ENCODE measurements around the gene PCOLCE2.
"Not testable (repeated sequence)": the region's sequence is repeated elsewhere in the genome, so short reads cannot be mapped to it uniquely, and the experiment has no call there.

The PCOLCE2 gene

GRCh38 chr3:142886021-142886420 lies 2.9 kb downstream of the PCOLCE2 start:
- Histone ChIP-seq H3K9me3 (ENCODE audit: control insufficient read depth, insufficient read depth, low read depth, low read length) (no peaks in the 10 kb centered on the region), H3K4me1 (ENCODE audit: control insufficient read depth, insufficient read depth, low read length) (peaks cover 13% of the 10 kb centered on the region; the same call in 1 of the 2 replicates), H3K36me3 (ENCODE audit: control insufficient read depth, insufficient read depth, low read length) (no peaks in the 10 kb centered on the region), H3K9ac (ENCODE audit: low read length) (no peak overlapping the region), H3K27me3 (ENCODE audit: control insufficient read depth, insufficient read depth, low read length) (peaks cover 13% of the 10 kb centered on the region), H3K4me3 (ENCODE audit: low read depth, low read length) (no peak overlapping the region), H3K27ac (ENCODE audit: low read depth, low read length) (no peak overlapping the region)

- no peak overlapping the region for H3K9ac ChIP-seq (ENCODE audit: low read length)
- H3K4me1 ChIP-seq (ENCODE audit: control insufficient read depth, insufficient read depth, low read length), result peaks cover 13% of the 10 kb centered on the region; the same call in 1 of the 2 replicates
- peaks cover 6% of the 10 kb centered on the region for H3K27me3 ChIP-seq (ENCODE audit: control insufficient read depth, insufficient read depth, low read length)
Observed at GRCh38 chr3:142884531-142884930, 4.4 kb downstream of the PCOLCE2 start.

GRCh38 chr3:142883534-142883933 lies 5.3 kb downstream of the PCOLCE2 start:
- H3K27me3 ChIP-seq (ENCODE audit: control insufficient read depth, insufficient read depth, low read length); H3K9me3 ChIP-seq (ENCODE audit: control insufficient read depth, insufficient read depth, low read depth, low read length); H3K36me3 ChIP-seq (ENCODE audit: control insufficient read depth, insufficient read depth, low read length); H3K4me3 ChIP-seq (ENCODE audit: low read depth, low read length); H3K27ac ChIP-seq (ENCODE audit: low read depth, low read length); H3K9ac ChIP-seq (ENCODE audit: low read length): not testable (repeated sequence)
- H3K4me1 ChIP-seq (ENCODE audit: control insufficient read depth, insufficient read depth, low read length), result peaks cover 13% of the 10 kb centered on the region; the same call in 1 of the 2 replicates

More at GRCh38 chr3:142884531-142884930, 4.4 kb downstream of the PCOLCE2 start:
- H3K9me3 ChIP-seq (ENCODE audit: control insufficient read depth, insufficient read depth, low read depth, low read length), result no peaks in the 10 kb centered on the region
- H3K27ac ChIP-seq (ENCODE audit: low read depth, low read length), result no peak overlapping the region
- no peaks in the 10 kb centered on the region for H3K36me3 ChIP-seq (ENCODE audit: control insufficient read depth, insufficient read depth, low read length)
- H3K4me3 ChIP-seq (ENCODE audit: low read depth, low read length), result no peak overlapping the region

GRCh38 chr3:142881445-142882224 lies 7.2 kb downstream of the PCOLCE2 start:
- Histone ChIP-seq H3K9me3 (ENCODE audit: control insufficient read depth, insufficient read depth, low read depth, low read length) (no peaks in the 10 kb centered on the region), H3K9ac (ENCODE audit: low read length) (no peak overlapping the region), H3K27ac (ENCODE audit: low read depth, low read length) (no peak overlapping the region), H3K4me1 (ENCODE audit: control insufficient read depth, insufficient read depth, low read length) (no peaks in the 10 kb centered on the region), H3K27me3 (ENCODE audit: control insufficient read depth, insufficient read depth, low read length) (no peaks in the 10 kb centered on the region), H3K4me3 (ENCODE audit: low read depth, low read length) (no peak overlapping the region), H3K36me3 (ENCODE audit: control insufficient read depth, insufficient read depth, low read length) (no peaks in the 10 kb centered on the region)

- no peaks in the 10 kb centered on the region for H3K36me3 ChIP-seq (ENCODE audit: control insufficient read depth, insufficient read depth, low read length)
- no peak overlapping the region for H3K27ac ChIP-seq (ENCODE audit: low read depth, low read length)
- H3K27me3 ChIP-seq (ENCODE audit: control insufficient read depth, insufficient read depth, low read length), result no peaks in the 10 kb centered on the region
- H3K4me3 ChIP-seq (ENCODE audit: low read depth, low read length), result no peak overlapping the region
- no peaks in the 10 kb centered on the region for H3K4me1 ChIP-seq (ENCODE audit: control insufficient read depth, insufficient read depth, low read length)
- no peak overlapping the region for H3K9ac ChIP-seq (ENCODE audit: low read length)
- no peaks in the 10 kb centered on the region for H3K9me3 ChIP-seq (ENCODE audit: control insufficient read depth, insufficient read depth, low read depth, low read length)
Observed at GRCh38 chr3:142878649-142879300, 10.1 kb downstream of the PCOLCE2 start.

- Histone ChIP-seq H3K27ac (ENCODE audit: low read depth, low read length) (no peak overlapping the region), H3K36me3 (ENCODE audit: control insufficient read depth, insufficient read depth, low read length) (no peaks in the 10 kb centered on the region), H3K4me1 (ENCODE audit: control insufficient read depth, insufficient read depth, low read length) (no peaks in the 10 kb centered on the region), H3K9ac (ENCODE audit: low read length) (no peak overlapping the region), H3K9me3 (ENCODE audit: control insufficient read depth, insufficient read depth, low read depth, low read length) (no peaks in the 10 kb centered on the region), H3K4me3 (ENCODE audit: low read depth, low read length) (no peak overlapping the region), H3K27me3 (ENCODE audit: control insufficient read depth, insufficient read depth, low read length) (no peaks in the 10 kb centered on the region)
Observed at GRCh38 chr3:142876417-142876816, 12.5 kb downstream of the PCOLCE2 start.

- H3K27ac ChIP-seq (ENCODE audit: low read depth, low read length), result no peak overlapping the region
- H3K4me3 ChIP-seq (ENCODE audit: low read depth, low read length), result no peak overlapping the region
- no peaks in the 10 kb centered on the region for H3K27me3 ChIP-seq (ENCODE audit: control insufficient read depth, insufficient read depth, low read length)
- H3K9ac ChIP-seq (ENCODE audit: low read length), result no peak overlapping the region
- H3K9me3 ChIP-seq (ENCODE audit: control insufficient read depth, insufficient read depth, low read depth, low read length), result no peaks in the 10 kb centered on the region
- no peaks in the 10 kb centered on the region for H3K4me1 ChIP-seq (ENCODE audit: control insufficient read depth, insufficient read depth, low read length)
- no peaks in the 10 kb centered on the region for H3K36me3 ChIP-seq (ENCODE audit: control insufficient read depth, insufficient read depth, low read length)
Observed at GRCh38 chr3:142875583-142876207, 13.2 kb downstream of the PCOLCE2 start.

GRCh38 chr3:142875099-142875498 lies 13.8 kb downstream of the PCOLCE2 start:
- Histone ChIP-seq H3K9ac (ENCODE audit: low read length) (no peak overlapping the region), H3K4me1 (ENCODE audit: control insufficient read depth, insufficient read depth, low read length) (no peaks in the 10 kb centered on the region), H3K27me3 (ENCODE audit: control insufficient read depth, insufficient read depth, low read length) (no peaks in the 10 kb centered on the region), H3K36me3 (ENCODE audit: control insufficient read depth, insufficient read depth, low read length) (no peaks in the 10 kb centered on the region), H3K27ac (ENCODE audit: low read depth, low read length) (no peak overlapping the region), H3K9me3 (ENCODE audit: control insufficient read depth, insufficient read depth, low read depth, low read length) (no peaks in the 10 kb centered on the region), H3K4me3 (ENCODE audit: low read depth, low read length) (no peak overlapping the region)

- H3K4me1 ChIP-seq (ENCODE audit: control insufficient read depth, insufficient read depth, low read length), result peaks cover 25% of the 10 kb centered on the region
- H3K9me3 ChIP-seq (ENCODE audit: control insufficient read depth, insufficient read depth, low read depth, low read length); H3K27me3 ChIP-seq (ENCODE audit: control insufficient read depth, insufficient read depth, low read length); H3K36me3 ChIP-seq (ENCODE audit: control insufficient read depth, insufficient read depth, low read length); H3K27ac ChIP-seq (ENCODE audit: low read depth, low read length); H3K9ac ChIP-seq (ENCODE audit: low read length); H3K4me3 ChIP-seq (ENCODE audit: low read depth, low read length): not testable (repeated sequence)
Observed at GRCh38 chr3:142868382-142868781, 20.5 kb downstream of the PCOLCE2 start.

- Histone ChIP-seq H3K27me3 (ENCODE audit: control insufficient read depth, insufficient read depth, low read length) (no peaks in the 10 kb centered on the region), H3K4me3 (ENCODE audit: low read depth, low read length) (peak overlapping the region; percentile 31; the same call in 1 of the 2 replicates), H3K27ac (ENCODE audit: low read depth, low read length) (0 out of 2 replicates have a peak overlapping the region, but pooled peaks have one; percentile 27), H3K9me3 (ENCODE audit: control insufficient read depth, insufficient read depth, low read depth, low read length) (no peaks in the 10 kb centered on the region), H3K9ac (ENCODE audit: low read length) (no peak overlapping the region), H3K4me1 (ENCODE audit: control insufficient read depth, insufficient read depth, low read length) (peaks cover 36% of the 10 kb centered on the region), H3K36me3 (ENCODE audit: control insufficient read depth, insufficient read depth, low read length) (no peaks in the 10 kb centered on the region)
Observed at GRCh38 chr3:142866841-142867631, 21.8 kb downstream of the PCOLCE2 start.

Data from HUES6 (cell line).